ENCODE results near the gene CCDC174.

Gene CCDC174

GRCh38 chr3:14605067-14605466 lies 46.5 kb upstream of the CCDC174 start:
- H3K4me3 ChIP-seq (ENCODE audit: low read length) = no peak overlapping the region
- H3F3A ChIP-seq (ENCODE audit: insufficient read depth, low read length) = no peaks in the 10 kb centered on the region
- no peak overlapping the region for H3K4me2 ChIP-seq (ENCODE audit: low read depth, low read length)
- H3K9ac ChIP-seq (ENCODE audit: low read length) = no peak overlapping the region
- no peaks in the 10 kb centered on the region for H3K79me2 ChIP-seq (ENCODE audit: low read length)
- peaks cover 48% of the 10 kb centered on the region for H3K27me3 ChIP-seq (replicated peaks; ENCODE audit: insufficient read depth, low read length)
- no peak overlapping the region for H2AFZ ChIP-seq (ENCODE audit: low read length)
- H3K27ac ChIP-seq (ENCODE audit: low read length) = no peak overlapping the region
- no peaks in the 10 kb centered on the region for H3K4me1 ChIP-seq (ENCODE audit: low read length)
- H3K36me3 ChIP-seq (replicated peaks; ENCODE audit: insufficient read depth, low read length) = no peaks in the 10 kb centered on the region
- TF ChIP-seq EZH2 (optimal IDR thresholded peaks at IDR 0.05; ENCODE audit: low read depth, low read length) (no peak), CTCF (IDR thresholded peaks at IDR 0.05; ENCODE audit: low read length) (no peak), EZH2phosphoT487 (IDR thresholded peaks at IDR 0.05; ENCODE audit: low read length) (no peak)
- H3K9me3 ChIP-seq (replicated peaks; ENCODE audit: insufficient read depth, low read length) = no peaks in the 10 kb centered on the region
- H3K9me2 ChIP-seq (replicated peaks; ENCODE audit: insufficient read depth, low read length) = no peaks in the 10 kb centered on the region
- no peaks in the 10 kb centered on the region for H4K20me1 ChIP-seq (ENCODE audit: insufficient read depth, low read length)
- DNase-seq = no peak

GRCh38 chr3:14605744-14606143 lies 45.8 kb upstream of the CCDC174 start:
- DNase-seq = no peak
- no peaks in the 10 kb centered on the region for H3K4me1 ChIP-seq (ENCODE audit: low read length)
- TF ChIP-seq EZH2 (optimal IDR thresholded peaks at IDR 0.05; ENCODE audit: low read depth, low read length) (no peak), EZH2phosphoT487 (IDR thresholded peaks at IDR 0.05; ENCODE audit: low read length) (no peak), CTCF (IDR thresholded peaks at IDR 0.05; ENCODE audit: low read length) (no peak)

GRCh38 chr3:14606669-14607339 lies 44.8 kb upstream of the CCDC174 start:
- Histone ChIP-seq H3F3A (ENCODE audit: insufficient read depth, low read length) (no peaks in the 10 kb centered on the region), H3K4me3 (ENCODE audit: low read length) (no peak overlapping the region), H4K20me1 (ENCODE audit: insufficient read depth, low read length) (no peaks in the 10 kb centered on the region), H3K9me3 (replicated peaks; ENCODE audit: insufficient read depth, low read length) (no peaks in the 10 kb centered on the region), H3K36me3 (replicated peaks; ENCODE audit: insufficient read depth, low read length) (no peaks in the 10 kb centered on the region), H2AFZ (ENCODE audit: low read length) (no peak overlapping the region), H3K9ac (ENCODE audit: low read length) (no peak overlapping the region), H3K4me2 (ENCODE audit: low read depth, low read length) (no peak overlapping the region), H3K4me1 (ENCODE audit: low read length) (no peaks in the 10 kb centered on the region), H3K27ac (ENCODE audit: low read length) (no peak overlapping the region), H3K79me2 (ENCODE audit: low read length) (no peaks in the 10 kb centered on the region), H3K27me3 (replicated peaks; ENCODE audit: insufficient read depth, low read length) (peaks cover 30% of the 10 kb centered on the region), H3K9me2 (replicated peaks; ENCODE audit: insufficient read depth, low read length) (no peaks in the 10 kb centered on the region)
- TF ChIP-seq CTCF (IDR thresholded peaks at IDR 0.05; ENCODE audit: low read length) (no peak), EZH2phosphoT487 (IDR thresholded peaks at IDR 0.05; ENCODE audit: low read length) (no peak)
- no peak for DNase-seq

More at GRCh38 chr3:14605744-14606143, 45.8 kb upstream of the CCDC174 start:
- H3K4me2 ChIP-seq (ENCODE audit: low read depth, low read length) = no peak overlapping the region
- H3K9me3 ChIP-seq (replicated peaks; ENCODE audit: insufficient read depth, low read length) = no peaks in the 10 kb centered on the region
- no peaks in the 10 kb centered on the region for H3K9me2 ChIP-seq (replicated peaks; ENCODE audit: insufficient read depth, low read length)
- H2AFZ ChIP-seq (ENCODE audit: low read length) = no peak overlapping the region
- H3K9ac ChIP-seq (ENCODE audit: low read length) = no peak overlapping the region
- H3K79me2 ChIP-seq (ENCODE audit: low read length) = no peaks in the 10 kb centered on the region
- H3K27me3 ChIP-seq (replicated peaks; ENCODE audit: insufficient read depth, low read length) = peaks cover 41% of the 10 kb centered on the region
- no peaks in the 10 kb centered on the region for H3F3A ChIP-seq (ENCODE audit: insufficient read depth, low read length)
- no peak overlapping the region for H3K27ac ChIP-seq (ENCODE audit: low read length)
- H3K36me3 ChIP-seq (replicated peaks; ENCODE audit: insufficient read depth, low read length) = no peaks in the 10 kb centered on the region
- H4K20me1 ChIP-seq (ENCODE audit: insufficient read depth, low read length) = no peaks in the 10 kb centered on the region
- no peak overlapping the region for H3K4me3 ChIP-seq (ENCODE audit: low read length)

All from MM.1S (cell line).